ENCODE data around the gene ZNF438.

Gene ZNF438

DNA sequence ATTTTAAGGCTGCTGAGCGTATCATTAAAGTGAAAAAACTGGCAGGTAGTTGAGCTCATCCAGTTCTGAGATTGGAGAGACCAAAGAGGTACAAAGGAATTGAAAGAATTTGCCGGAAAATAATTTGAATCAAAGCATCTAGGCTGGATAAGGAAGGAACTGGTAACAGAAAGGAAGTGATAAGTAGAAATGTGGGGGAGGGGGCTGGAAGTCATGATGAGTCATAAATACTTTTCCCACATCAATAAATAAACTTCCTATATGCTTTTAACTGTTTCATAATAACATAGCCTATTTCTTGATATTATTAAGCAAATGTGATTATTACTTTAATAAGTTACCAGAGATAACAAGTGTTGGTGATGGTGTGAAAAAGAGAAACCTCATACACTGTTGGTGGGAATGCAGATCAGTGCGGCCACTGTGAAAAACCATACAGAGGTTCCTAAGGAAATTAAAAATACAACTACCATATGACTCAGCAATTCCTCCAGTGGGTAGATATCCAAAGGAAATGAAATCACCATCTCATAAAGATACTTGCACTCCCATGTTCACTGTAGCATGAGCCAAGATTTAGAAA lies 27.0 kb downstream of the ZNF438 start:
- DNase-seq (ENCODE audit: low read depth), result peak; percentile 74
- H3K4me3 ChIP-seq (ENCODE audit: low read length), result no peak overlapping the region
- TF ChIP-seq, protein P1, sequence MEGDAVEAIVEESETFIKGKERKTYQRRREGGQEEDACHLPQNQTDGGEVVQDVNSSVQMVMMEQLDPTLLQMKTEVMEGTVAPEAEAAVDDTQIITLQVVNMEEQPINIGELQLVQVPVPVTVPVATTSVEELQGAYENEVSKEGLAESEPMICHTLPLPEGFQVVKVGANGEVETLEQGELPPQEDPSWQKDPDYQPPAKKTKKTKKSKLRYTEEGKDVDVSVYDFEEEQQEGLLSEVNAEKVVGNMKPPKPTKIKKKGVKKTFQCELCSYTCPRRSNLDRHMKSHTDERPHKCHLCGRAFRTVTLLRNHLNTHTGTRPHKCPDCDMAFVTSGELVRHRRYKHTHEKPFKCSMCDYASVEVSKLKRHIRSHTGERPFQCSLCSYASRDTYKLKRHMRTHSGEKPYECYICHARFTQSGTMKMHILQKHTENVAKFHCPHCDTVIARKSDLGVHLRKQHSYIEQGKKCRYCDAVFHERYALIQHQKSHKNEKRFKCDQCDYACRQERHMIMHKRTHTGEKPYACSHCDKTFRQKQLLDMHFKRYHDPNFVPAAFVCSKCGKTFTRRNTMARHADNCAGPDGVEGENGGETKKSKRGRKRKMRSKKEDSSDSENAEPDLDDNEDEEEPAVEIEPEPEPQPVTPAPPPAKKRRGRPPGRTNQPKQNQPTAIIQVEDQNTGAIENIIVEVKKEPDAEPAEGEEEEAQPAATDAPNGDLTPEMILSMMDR (IDR thresholded peaks at IDR 0.05; ENCODE audit: insufficient read depth, low read depth, low read length, missing control alignments), result no peak

DNA sequence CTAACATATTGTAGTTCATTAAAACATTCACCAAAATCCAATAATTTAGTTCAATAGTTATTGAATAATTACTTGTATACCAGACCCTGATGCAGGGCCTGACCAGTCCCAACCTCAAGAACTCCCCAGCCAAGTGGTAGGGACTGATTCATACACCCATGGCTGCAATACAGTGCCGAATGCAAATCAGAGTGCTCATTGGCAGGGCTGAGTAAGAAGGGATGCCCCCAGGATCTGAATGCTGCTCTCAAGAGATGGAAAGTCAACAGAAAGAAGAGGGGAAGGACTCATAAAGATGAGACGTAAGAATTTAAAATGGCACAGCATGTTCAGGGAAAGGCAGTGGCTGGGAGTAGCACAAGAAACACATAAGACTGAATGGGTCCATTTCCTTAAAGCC lies 29.9 kb downstream of the ZNF438 start:
- H3K4me3 ChIP-seq (ENCODE audit: low read length), result no peak overlapping the region
- no peak for DNase-seq (ENCODE audit: low read depth)
- TF ChIP-seq, protein P1 (IDR thresholded peaks at IDR 0.05; ENCODE audit: insufficient read depth, low read depth, low read length, missing control alignments), result no peak

DNA sequence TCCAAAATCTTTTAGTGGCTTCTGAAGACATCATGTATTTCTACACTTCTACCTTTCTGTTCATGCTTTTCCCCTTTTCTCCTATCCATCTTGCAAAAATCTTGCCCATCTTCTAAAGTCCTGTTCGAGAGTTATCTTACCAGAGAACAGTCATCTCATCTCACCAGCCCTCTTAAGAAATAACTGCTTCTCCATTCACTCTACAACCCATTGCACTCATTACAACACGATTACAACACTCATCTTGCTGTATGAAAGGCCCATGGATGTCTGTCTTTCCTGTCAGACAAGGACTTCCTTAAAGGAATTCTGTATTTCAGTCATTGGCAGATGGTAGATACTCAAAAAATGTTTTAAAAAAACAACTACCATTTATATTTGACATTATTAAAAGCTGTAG lies 30.8 kb downstream of the ZNF438 start:
- H3K4me3 ChIP-seq (ENCODE audit: low read length), result no peak overlapping the region
- DNase-seq (ENCODE audit: low read depth), result peak; percentile 25

DNA sequence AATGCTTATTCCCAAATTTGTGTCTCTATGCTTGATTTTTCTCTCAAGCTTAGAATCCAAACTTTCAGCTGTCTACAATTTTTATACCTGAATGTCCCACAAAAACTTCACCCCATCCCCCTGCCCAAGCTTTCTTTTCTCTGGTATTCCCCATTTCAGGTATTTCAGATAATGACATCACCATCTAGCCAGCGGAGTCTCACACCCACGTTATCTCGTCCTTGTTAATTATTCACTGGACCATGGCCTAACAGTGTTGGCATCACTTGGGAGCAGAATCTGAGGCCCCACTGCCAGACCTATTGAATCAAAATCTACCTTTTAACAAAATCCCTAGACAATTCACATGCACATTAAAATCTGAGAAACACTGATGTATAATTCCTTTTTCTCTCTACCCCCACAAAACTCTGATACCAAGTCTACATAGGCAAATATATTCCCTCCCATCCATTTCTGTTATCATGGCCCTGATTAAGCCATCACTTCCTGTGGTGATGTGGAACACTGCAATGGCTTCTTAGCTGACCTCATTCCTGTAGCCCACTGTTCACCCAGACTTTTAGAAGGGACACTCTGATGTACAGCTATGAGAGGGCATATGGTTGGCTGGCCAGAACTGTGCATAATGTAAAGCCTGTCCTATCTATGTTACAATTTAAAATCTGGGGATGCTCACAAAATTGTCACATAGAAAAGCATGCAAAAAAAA lies 31.4 kb downstream of the ZNF438 start:
- TF ChIP-seq, protein P1 (IDR thresholded peaks at IDR 0.05; ENCODE audit: insufficient read depth, low read depth, low read length, missing control alignments), result no peak
- H3K4me3 ChIP-seq (ENCODE audit: low read length), result no peak overlapping the region
- no peak for DNase-seq (ENCODE audit: low read depth)

More for the DNA sequence above, 30.8 kb downstream of the ZNF438 start:
- TF ChIP-seq, protein P1 (IDR thresholded peaks at IDR 0.05; ENCODE audit: insufficient read depth, low read depth, low read length, missing control alignments), result no peak

GRCh38 chr10:30999070-30999712 lies 32.5 kb downstream of the ZNF438 start:
- peak; percentile 38 for DNase-seq (ENCODE audit: low read depth)
- no peak overlapping the region for H3K4me3 ChIP-seq (ENCODE audit: low read length)
- TF ChIP-seq, protein P1 (IDR thresholded peaks at IDR 0.05; ENCODE audit: insufficient read depth, low read depth, low read length, missing control alignments), result no peak

DNA sequence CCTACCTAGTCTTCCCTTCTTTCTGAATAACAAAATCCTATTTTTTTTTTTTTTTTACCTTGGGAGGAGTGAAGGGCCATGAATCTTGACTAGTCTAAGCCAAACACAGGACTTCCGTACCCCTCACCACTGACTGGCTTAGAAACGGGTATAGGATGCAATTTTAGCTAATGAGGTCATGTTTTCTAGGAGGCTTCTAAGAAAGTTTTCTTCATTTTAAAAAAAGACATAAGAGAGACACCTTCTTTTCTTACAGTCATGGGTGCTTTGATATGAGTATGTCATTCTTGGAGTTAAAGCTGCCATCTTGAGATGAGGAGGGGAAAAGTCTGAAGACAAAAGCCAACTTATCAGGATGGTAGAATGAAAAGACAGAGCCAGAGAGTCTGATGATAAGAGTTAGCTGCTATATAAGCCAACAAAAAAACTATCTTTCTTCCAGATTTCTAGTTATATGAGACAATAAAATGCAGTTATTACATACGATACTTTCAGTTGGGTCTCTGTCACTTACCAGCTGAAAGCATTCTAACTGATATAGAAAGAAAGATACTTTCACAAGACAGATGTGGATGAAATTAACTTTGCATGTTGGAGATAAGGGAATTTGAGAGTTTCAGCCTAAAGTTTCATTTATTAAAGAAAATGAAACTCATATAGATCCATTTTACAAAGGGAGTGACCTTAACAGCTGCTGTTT lies 34.0 kb downstream of the ZNF438 start:
- TF ChIP-seq, protein P1 (IDR thresholded peaks at IDR 0.05; ENCODE audit: insufficient read depth, low read depth, low read length, missing control alignments), result no peak
- H3K4me3 ChIP-seq (ENCODE audit: low read length), result no peak overlapping the region
- no peak for DNase-seq (ENCODE audit: low read depth)

Measured in epithelial cell of esophagus (primary cell).